Ectodermal cell (in vitro differentiated cells): ENCODE data around the gene MTHFR.

Source experiments
- H3K27ac ChIP-seq: 2 replicates; pipeline ENCODE4 v1.7.0; 2013; ENCODE audit warnings: mild to moderate bottlenecking, low read depth, low read length; ENCODE audit not compliant: insufficient read depth, poor library complexity, severe bottlenecking
- H3K27me3 ChIP-seq: 2 replicates; pipeline ENCODE4 v1.7.0; 2013; ENCODE audit warnings: mild to moderate bottlenecking, low read length; ENCODE audit not compliant: insufficient read depth, control insufficient read depth, poor library complexity, severe bottlenecking
- H3K36me3 ChIP-seq: one replicate; pipeline ENCODE4 v1.7.0; 2013; ENCODE audit warnings: low read length; ENCODE audit not compliant: control insufficient read depth, insufficient read depth
- H3K4me1 ChIP-seq: one replicate; pipeline ENCODE4 v1.7.0; 2013; ENCODE audit warnings: low read length; ENCODE audit not compliant: control insufficient read depth, insufficient read depth
- H3K4me3 ChIP-seq: 2 replicates; pipeline ENCODE4 v1.7.0; 2013; ENCODE audit warnings: low read depth, low read length, control low read depth; ENCODE audit not compliant: insufficient read depth
- H3K9me3 ChIP-seq: 2 replicates; pipeline ENCODE4 v1.7.0; 2013; ENCODE audit warnings: mild to moderate bottlenecking, low read length, moderate library complexity; ENCODE audit not compliant: control insufficient read depth
- WGBS, 2 experiments: methylation state at CpG; one replicate each; pipeline ENCODE4 v1.1.7; 2013; ENCODE audit warnings: missing lambda C conversion rate in 2 of 2; 5-methylcytosine and 5-hydroxymethylcytosine counted together

MTHFR gene

DNA sequence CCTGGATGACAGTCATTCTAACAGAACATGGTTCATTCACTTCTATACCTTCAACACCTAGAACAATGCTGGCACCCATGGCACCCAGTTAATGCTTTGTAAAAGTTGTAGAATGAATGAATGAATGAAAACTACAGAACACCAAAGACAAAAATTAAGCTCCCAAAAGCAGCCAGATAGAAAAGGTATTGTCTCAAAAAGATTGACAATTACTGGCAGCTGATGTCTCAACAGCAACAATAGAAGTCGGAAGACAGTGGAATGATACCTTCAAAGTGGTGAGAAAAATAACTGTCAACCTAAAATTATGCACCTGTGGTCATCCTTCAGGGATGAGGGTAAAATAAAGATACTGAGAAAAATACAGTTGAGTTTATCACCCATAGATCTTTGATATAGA, 48.7 kb downstream of the MTHFR start:
- Histone ChIP-seq H3K9me3 (no peaks in the 10 kb centered on the region), H3K27ac (no peak overlapping the region), H3K4me1 (peaks cover 21% of the 10 kb centered on the region), H3K27me3 (peaks cover 26% of the 10 kb centered on the region), H3K36me3 (no peaks in the 10 kb centered on the region), H3K4me3 (no peak overlapping the region)
- 89 to 95% methylated on average over 1 of the region's 1 CpG for WGBS, 2 experiments

DNA sequence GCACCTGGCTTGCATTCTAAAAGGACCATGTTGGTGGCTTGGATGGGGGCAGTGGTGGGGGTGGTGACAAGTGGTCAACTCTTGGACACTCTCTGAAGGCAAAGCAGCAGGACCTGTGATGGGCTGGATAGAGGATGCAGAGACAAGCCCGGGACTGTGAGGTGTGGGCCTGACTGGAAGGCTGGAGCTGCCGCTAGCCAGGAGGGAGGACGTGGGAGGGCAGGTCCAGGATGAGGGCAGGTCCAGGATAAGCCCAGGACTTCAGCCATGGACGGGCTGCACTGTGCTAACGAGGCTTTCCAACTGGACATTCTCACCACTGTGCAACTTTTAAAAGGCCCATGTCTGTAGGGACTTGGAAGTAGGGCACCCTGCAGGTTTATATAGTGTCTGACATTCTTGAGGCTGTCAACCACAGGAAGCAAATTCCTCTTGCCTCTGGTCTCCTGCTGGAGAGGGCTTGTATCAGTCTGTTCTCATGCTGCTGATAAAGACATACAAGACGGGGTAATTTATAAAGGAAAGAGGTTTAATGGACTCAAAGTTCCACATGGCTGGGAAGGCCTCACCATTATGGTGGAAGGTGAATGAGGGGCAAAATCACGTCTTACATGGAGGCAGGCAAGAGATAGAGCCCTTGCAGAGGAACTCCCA, 52.1 kb downstream of the MTHFR start:
- WGBS, 2 experiments = 82 to 84% methylated on average over 7 of the region's 7 CpGs
- Histone ChIP-seq H3K4me3 (no peak overlapping the region), H3K36me3 (peaks cover 4% of the 10 kb centered on the region), H3K27ac (no peak overlapping the region), H3K9me3 (no peaks in the 10 kb centered on the region), H3K27me3 (no peaks in the 10 kb centered on the region), H3K4me1 (peaks cover 24% of the 10 kb centered on the region)

DNA sequence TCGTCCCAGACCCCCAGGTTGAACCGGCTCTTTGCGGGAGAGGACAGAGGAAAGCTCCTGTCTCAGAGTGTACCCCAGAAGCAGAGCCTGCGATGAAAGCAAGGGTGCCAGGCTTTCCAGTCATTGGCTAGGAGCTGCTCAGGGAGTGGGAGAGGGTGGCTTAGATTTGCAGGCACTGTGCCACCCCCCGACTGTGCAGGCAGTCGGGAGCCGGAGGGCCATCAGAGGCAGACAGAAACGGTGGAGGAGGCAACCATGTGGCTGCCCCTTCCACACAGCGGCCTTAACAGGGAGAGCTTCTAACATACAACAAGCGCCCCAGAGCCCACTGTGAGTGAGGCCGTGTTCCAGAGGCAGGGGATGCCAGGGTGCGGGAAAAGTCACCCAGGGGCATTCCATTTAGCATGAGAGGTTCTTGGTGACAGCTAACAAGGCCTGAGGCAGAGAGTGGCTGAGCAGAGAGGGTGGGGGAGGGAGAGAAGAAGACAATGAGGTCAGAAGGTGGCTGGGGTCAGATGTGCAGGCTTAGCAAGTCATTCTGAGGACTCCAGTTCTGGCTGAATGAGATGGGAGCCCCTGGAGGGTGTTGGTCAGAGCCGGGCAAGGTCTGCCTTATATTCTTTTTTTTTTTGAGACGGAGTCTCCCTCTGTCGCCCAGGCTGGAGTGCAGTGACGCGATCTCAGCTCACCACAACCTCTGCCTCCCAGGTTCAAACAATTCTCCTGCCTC, 53.2 kb downstream of the MTHFR start:
- Histone ChIP-seq H3K4me3 (no peak overlapping the region), H3K4me1 (peaks cover 24% of the 10 kb centered on the region), H3K36me3 (peaks cover 4% of the 10 kb centered on the region), H3K9me3 (no peaks in the 10 kb centered on the region), H3K27me3 (no peaks in the 10 kb centered on the region), H3K27ac (no peak overlapping the region)
- WGBS, 2 experiments = 78% methylated on average over 17 of the region's 17 CpGs

DNA sequence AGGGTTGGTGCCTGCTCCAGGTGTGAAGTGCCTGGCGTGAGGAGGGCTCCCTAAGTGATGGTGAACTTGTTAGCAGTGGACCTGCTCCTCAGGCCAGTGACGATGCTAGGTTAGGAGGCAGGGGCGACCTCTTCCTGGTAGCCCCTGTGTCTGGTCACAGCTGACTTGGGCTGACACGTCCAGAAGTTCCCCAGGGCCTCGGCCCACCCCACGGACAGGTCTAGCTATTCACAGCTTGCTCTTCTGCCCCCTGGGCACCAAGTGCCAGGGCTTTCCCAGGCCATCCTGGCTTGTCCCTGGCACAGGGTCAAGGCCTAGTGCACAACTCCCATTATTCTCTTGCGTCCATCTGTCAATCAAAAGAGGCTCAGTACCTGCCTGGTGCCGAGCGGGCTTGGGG, 54.7 kb downstream of the MTHFR start:
- Histone ChIP-seq H3K36me3 (peaks cover 4% of the 10 kb centered on the region), H3K27ac (no peak overlapping the region), H3K9me3 (no peaks in the 10 kb centered on the region), H3K4me3 (no peak overlapping the region), H3K4me1 (peaks cover 24% of the 10 kb centered on the region), H3K27me3 (no peaks in the 10 kb centered on the region)
- WGBS, 2 experiments = 94 to 96% methylated on average over 9 of the region's 9 CpGs

DNA sequence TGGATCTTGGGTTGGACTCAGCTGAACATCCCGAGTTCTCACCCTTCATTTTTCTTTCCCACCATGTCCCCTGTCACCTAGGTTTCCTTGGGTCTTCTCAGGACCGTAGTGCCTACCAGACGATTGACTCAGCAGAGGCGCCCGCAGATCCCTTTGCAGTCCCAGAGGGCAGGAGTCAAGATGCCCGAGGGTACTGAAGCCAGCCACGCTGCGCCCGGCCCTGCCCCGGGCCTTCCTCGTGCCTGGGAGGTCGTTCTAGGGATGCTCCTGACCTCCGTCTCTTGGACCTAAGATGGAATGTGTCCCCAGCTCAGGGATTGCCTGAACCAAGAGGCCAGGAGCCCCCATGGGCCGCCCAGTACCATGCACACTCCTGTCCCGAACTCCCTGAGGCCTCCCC, 55.8 kb downstream of the MTHFR start:
- 96 to 97% methylated on average over 15 of the region's 15 CpGs for WGBS, 2 experiments
- Histone ChIP-seq H3K4me3 (no peak overlapping the region), H3K9me3 (no peaks in the 10 kb centered on the region), H3K27ac (no peak overlapping the region), H3K4me1 (peaks cover 24% of the 10 kb centered on the region), H3K27me3 (no peaks in the 10 kb centered on the region), H3K36me3 (peaks cover 4% of the 10 kb centered on the region)

DNA sequence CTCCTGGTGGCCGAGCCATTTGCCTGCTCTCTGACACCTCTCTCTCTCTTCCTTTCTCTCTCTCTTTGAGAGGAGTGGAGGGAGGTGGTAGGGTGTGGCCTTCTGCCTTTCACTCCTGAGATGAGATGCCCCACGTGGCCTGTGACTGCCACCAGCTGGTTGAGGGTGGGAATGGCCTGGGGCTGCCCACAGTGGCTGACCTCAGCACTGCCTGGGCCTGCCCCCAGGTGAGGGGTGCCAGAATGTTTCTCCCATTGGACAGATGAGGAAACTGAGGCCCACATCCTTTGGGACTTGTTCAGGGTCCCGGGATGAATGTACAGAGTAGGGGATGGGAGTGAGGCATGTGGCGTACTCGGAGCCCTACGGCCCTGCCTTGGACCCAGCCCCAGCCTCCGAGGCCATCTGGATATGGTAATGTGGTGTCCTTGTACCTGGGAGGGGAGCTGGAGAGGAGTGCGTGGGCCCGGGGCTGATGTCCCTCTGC, 56.5 kb downstream of the MTHFR start:
- no peak overlapping the region for H3K4me3 ChIP-seq
- WGBS, 2 experiments = 86 to 88% methylated on average over 9 of the region's 9 CpGs
- no peaks in the 10 kb centered on the region for H3K9me3 ChIP-seq
- H3K4me1 ChIP-seq = peaks cover 23% of the 10 kb centered on the region
- peaks cover 4% of the 10 kb centered on the region for H3K36me3 ChIP-seq
- no peaks in the 10 kb centered on the region for H3K27me3 ChIP-seq
- no peak overlapping the region for H3K27ac ChIP-seq

DNA sequence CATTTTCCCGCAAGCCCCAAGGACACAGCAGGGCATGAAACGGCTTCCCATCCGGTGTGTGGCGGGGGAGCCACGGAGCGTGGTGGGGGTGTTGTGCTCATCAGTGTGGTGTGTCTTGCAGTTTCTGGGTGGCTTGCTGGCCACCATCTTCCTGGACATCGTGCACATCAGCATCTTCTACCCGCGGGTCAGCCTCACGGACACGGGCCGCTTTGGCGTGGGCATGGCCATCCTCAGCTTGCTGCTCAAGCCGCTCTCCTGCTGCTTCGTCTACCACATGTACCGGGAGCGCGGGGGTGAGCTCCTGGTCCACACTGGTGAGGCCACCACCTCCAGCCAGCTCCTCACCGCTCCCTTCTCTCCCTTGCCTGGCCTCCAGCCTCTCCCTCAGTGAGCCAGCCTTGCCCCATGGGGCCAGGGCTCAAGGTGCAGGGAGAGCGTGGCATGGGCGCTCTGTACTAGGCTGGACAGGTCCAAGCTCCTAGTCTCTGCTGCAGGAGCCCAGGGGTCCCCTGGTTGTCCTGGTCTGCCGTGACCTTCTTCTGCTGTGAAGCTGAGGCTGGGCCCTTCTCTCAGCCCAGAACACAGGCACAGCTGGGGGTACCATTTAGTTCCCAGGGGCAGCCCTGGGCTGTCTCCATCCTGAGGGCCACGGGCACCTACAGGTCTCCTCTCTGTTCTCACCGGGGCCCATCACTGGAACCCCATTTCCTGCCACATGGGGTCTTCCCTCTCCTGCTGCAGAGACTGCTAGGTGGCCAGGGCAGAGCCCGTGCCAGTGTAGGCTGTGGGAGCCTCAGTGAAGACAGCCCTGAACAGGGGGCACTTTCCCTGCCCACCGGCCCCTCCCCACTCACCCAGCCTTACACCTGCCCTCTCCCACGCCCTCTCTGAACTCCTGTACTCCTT, 57.2 kb downstream of the MTHFR start:
- Histone ChIP-seq H3K9me3 (no peaks in the 10 kb centered on the region), H3K27ac (no peak overlapping the region), H3K4me1 (peaks cover 16% of the 10 kb centered on the region), H3K4me3 (no peak overlapping the region), H3K27me3 (no peaks in the 10 kb centered on the region), H3K36me3 (peaks cover 4% of the 10 kb centered on the region)
- WGBS, 2 experiments = 95% methylated on average over 27 of the region's 27 CpGs

DNA sequence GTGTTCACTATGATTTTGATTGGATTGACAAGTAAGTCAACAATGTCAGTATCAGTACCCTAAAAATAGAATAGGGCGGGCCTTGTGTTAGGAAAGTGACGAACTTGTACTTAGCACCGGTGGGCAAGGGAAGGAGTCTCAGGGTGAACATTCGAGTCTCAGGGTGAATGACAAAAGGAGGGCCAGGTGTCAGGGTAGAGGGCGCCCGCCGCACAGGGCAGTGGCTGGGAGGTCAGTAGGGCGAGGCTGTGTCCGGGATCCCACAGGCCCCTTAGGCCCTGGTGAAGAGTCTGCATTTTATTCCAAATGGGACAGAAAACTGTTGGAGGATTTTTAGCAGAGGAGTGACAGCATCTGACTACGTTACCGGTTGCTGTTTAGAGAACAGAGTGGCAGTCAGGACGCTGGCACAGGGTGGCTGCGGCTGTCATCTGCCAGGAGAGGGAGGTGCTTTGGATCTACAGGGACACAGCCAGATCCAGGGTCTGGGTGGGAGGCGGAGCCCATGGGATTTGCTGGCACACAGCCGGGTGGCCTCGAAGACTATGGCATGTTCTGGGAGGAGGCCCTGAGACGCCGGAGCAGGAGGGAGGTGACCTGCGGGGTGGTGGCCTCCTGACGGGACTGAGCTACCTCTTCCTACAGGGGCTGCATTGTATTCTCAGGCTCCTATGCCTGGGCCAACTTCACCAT, 58.8 kb downstream of the MTHFR start:
- Histone ChIP-seq H3K9me3 (no peaks in the 10 kb centered on the region), H3K36me3 (peaks cover 4% of the 10 kb centered on the region), H3K4me3 (no peak overlapping the region), H3K4me1 (peaks cover 3% of the 10 kb centered on the region), H3K27ac (no peak overlapping the region), H3K27me3 (no peaks in the 10 kb centered on the region)
- 87 to 89% methylated on average over 20 of the region's 20 CpGs for WGBS, 2 experiments

DNA sequence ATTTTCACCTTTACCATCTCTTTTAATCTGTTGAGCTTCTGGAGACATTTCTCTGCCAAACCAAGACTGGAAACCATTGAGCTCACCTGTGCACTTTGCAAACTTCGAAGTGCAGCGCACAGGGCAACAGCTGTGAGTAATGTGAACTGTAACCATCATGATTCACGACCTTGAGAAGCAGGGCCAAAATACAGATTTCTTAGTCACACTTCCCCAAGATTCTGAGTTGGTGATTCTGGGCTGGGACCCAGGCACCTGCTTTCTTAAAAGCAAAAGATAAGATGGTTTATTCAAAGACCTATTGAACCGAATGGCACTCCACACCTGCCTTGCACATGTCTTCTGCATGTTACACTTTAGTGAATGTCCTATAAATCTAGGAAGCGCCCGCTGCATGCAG, 59.7 kb downstream of the MTHFR start:
- 96 to 97% methylated on average over 6 of the region's 6 CpGs for WGBS, 2 experiments
- Histone ChIP-seq H3K9me3 (no peaks in the 10 kb centered on the region), H3K36me3 (peaks cover 4% of the 10 kb centered on the region), H3K4me1 (peaks cover 3% of the 10 kb centered on the region), H3K4me3 (no peak overlapping the region), H3K27me3 (no peaks in the 10 kb centered on the region), H3K27ac (no peak overlapping the region)
